SK-N-SH (cell line): ENCODE data around the gene MFAP3.

Source experiments
- EZH2phosphoT487 ChIP-seq: fragments of 200-600 bp; sonication (generic); IDR thresholded peaks from 2 replicates; pipeline ENCODE4 v1.6.1; 2017; ENCODE audit warnings: low read depth, mixed run types, mild to moderate bottlenecking, antibody characterized with exemption, moderate library complexity, borderline replicate concordance
- TF ChIP-seq, protein P1 (sequence below): IDR thresholded peaks from 2 replicates; pipeline ENCODE4 v1.6.1; 2012; ENCODE audit warnings: mild to moderate bottlenecking, low read depth, low read length, moderate library complexity

DNA sequence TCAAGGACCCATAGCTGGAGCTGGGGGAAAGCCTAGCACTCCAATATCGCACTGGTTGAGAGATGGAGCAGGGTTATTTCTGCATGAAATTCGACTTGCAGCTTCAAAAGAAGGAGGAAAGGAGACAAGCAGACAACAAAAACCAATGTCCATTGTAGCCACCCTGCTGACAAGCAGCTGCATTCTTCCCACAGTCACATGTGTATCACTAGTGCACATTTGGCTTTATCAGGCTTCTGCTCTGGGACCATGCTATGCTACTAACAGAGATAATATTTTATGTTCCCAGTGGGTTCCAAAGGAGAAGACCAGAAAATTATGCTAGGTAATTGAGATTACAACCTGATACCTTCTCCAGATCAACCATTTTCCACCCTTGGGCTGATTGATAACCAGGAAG lies 59.7 kb downstream of the MFAP3 start:
- TF ChIP-seq, protein P1, sequence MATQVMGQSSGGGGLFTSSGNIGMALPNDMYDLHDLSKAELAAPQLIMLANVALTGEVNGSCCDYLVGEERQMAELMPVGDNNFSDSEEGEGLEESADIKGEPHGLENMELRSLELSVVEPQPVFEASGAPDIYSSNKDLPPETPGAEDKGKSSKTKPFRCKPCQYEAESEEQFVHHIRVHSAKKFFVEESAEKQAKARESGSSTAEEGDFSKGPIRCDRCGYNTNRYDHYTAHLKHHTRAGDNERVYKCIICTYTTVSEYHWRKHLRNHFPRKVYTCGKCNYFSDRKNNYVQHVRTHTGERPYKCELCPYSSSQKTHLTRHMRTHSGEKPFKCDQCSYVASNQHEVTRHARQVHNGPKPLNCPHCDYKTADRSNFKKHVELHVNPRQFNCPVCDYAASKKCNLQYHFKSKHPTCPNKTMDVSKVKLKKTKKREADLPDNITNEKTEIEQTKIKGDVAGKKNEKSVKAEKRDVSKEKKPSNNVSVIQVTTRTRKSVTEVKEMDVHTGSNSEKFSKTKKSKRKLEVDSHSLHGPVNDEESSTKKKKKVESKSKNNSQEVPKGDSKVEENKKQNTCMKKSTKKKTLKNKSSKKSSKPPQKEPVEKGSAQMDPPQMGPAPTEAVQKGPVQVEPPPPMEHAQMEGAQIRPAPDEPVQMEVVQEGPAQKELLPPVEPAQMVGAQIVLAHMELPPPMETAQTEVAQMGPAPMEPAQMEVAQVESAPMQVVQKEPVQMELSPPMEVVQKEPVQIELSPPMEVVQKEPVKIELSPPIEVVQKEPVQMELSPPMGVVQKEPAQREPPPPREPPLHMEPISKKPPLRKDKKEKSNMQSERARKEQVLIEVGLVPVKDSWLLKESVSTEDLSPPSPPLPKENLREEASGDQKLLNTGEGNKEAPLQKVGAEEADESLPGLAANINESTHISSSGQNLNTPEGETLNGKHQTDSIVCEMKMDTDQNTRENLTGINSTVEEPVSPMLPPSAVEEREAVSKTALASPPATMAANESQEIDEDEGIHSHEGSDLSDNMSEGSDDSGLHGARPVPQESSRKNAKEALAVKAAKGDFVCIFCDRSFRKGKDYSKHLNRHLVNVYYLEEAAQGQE = no peak
- no peak for TF ChIP-seq EZH2phosphoT487
